ENCODE measurements around the gene ZSWIM5. TPM values are rescaled to one million over a fixed set of nuclear protein-coding genes. Genes with fewer than 3 reads are reported as not detected.
A peak's percentile ranks its signal among the peaks of the same experiment; 100 is the strongest.
"Not testable (repeated sequence)": the region's sequence is repeated elsewhere in the genome, so short reads cannot be mapped to it uniquely, and the experiment has no call there.

ZSWIM5 gene
- polyA plus RNA-seq, 5 donors: 4.5 to 5.4 (median 4.7) TPM

DNA sequence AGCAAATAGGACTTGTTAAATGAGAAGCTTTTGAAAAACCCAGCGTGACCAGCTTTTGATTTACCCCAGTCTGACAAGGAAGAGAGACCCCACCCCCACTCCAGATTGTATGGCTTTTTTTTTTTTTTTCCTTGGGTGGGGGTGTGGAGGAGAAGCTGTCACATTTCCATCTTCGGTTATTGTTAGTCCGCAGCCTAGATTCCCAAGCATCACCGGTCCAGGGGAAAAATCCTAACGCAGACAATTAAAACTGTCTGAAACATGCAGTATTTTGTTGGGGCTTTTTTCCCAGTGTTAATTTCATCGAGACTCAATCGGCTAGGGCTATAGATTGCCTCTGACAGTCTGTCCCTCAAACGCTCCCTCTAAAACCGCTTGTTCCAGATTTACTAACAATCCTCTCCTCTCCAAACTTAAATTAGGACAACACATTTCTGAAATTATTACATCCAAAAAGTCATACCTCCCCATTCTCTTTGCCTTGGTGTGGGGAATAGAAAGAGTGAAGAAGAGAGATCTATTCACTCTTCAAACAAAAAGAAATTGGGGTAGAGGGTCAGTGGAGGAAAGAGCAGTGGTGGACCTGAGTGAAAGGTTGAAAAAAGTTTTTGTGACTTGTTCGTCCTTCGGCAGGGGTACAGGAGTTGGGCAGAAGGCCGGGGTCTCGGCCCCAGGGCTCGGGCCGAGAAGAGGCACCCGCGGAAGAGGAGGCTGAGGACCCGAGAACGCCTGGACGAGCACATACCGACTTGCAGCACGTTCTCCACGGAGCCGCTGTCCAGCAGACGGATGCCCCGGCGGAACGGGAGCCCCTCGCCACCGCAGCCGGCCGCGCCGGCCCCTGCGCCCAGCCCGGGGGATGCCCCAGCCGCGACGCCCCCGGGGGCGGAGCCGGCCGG is 1.1 kb downstream of the ZSWIM5 start:
- peak; percentile 19 to 38 for DNase-seq

DNA sequence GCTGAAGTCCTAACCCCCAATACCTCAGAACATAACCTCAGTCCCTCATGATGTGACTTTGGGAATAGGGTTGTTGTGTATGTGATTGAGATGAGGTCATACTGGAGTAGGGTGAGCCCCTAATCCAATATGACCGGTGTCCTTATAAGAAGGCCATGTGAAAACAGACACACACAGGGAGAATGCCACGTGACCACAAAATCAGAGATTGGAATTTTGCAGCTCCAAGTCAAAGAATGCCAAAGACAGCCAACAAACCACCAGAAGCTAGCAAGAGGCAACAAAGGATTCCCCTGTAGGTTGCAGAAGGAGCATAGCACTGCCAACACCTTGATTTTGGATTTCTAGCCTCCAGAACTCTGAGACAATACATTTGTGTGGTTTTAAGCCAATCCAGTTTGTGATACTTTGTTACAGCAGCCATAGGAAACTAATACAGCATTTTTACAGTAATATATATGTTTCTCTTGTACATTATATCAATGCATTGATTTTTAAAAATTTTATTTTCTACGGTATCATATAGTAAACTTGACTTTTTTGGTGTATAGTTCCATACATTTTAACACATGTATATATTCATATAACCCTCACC is 5.4 kb downstream of the ZSWIM5 start:
- DNase-seq: no peak

DNA sequence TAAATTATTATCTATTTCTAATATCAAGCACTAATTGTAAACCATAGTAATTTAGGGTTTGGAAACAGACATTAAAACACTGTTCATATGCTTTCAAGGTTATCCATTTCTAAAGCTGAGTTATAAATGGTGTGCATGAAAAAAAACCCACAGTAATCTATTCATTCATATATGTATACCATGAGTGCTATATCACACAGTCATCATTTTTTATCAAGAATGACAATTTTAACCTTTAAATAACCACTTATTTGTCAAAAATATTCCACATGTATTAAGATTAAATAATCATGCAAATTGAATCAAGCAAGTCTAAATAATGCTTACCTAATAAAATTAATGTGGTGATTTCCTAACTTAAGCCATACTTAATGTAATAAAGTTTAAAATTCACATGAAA is 6.0 kb downstream of the ZSWIM5 start:
- no peak for DNase-seq

DNA sequence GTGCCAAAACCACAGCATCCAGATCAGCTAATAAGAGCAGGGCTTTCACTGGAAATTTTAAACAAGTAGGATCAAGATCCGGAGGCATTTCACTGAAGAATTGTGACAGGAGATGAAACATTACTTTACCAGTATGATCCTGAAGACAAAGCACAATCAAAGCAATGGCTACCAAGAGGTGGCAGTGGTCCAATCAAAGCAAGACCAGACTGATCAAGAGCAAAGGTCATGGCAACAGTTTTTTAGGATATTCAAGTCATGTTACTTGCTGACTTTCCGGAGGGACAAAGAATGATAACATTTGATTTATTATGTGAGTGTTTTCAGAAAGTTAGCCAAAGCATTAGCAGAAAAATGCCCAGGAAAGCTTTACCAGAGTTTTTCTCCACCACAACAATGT is 8.2 kb downstream of the ZSWIM5 start:
- no peak for DNase-seq

DNA sequence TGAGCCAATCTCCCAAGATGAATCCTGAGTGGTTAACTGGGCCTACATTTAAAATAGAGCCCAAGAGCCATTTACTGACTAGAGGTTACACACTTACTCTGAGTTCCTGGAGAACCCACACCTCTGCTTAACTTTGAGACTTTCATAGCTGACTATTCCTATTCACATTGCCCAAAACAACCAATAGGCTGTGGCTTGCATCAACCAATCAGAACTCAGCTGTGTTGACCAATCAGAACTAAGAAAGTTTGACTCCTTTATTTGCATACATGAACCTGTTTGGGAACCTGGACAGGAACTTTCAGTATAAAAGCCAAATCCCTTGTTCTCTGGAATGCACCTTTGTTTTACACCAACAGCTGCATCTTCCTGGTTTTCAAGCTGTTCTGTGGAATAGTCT is 9.5 kb downstream of the ZSWIM5 start:
- DNase-seq: no peak

DNA sequence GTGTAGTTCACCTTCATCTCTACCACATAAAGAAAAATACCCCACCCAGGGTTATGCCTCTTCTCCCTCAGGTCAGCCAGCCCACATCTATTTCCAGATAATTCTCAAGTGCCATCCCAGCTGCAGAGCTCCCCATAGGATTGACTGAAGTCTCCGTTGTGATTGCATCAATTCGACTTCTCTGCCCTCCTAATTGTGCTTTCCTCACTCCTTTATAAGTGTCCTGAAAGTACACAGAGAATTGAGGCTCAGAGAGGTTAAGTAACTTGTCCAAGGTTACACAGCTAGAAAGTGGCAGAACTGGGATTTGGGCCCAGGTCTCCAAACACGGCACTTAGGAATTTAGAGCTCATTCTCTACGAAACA is 15.0 kb downstream of the ZSWIM5 start:
- no peak for DNase-seq

DNA sequence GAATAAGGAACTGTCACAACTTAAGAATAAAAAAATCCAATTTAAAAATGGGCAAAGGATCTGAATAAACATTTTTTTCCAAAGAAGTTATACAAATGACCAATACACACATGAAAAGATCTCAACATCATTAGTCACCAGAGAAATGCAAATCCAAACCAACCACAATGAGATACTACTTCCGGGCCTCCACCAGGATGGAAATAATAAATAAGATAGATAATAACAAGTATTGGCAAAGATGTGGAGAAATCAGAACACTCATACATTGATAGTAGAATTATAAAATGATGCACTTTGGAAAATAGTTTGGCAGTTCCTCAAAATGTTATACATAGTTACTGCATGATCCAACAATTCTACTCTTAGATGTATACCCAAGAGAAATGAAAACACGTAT is 18.7 kb downstream of the ZSWIM5 start:
- no peak for DNase-seq

DNA sequence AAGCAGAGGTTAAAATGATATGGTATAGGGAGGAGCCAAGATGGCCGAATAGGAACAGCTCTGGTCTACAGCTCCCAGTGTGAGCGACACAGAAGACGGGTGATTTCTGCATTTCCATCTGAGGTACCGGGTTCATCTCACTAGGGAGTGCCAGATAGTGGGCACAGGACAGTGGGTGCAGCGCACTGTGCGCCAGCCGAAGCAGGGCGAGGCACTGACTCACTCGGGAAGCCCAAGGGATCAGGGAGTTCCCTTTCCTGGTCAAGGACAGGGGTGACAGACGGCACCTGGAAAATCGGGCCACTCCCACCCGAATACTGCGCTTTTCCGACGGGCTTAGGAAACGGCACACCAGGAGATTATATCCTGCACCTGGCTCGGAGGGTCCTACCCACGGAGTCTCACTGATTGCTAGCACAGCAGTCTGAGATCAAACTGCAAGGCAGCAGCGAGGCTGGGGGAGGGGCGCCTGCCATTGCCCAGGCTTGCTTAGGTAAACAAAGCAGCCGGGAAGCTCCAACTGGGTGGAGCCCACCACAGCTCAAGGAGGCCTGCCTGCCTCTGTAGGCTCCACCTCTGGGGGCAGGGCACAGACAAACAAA is 26.4 kb downstream of the ZSWIM5 start:
- not testable (repeated sequence) for DNase-seq

DNA sequence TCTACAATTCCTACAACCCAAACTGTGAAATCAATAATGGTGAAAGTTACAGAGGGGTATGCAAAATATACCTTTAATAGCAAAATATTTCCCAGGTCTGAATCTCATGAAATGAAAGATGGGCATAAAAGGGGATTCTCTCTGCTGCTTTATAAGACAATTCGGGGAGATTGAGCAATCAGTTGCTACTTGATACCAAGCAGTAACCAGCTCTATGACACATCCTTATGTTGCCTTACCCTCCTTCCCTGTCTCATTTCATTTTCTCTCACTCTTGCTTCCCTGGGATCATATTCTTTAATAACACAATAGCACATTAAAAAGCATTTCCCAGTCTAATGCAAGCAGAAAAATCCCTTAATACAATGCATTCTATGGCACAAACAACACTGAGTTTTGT is 29.0 kb downstream of the ZSWIM5 start:
- DNase-seq: no peak

DNA sequence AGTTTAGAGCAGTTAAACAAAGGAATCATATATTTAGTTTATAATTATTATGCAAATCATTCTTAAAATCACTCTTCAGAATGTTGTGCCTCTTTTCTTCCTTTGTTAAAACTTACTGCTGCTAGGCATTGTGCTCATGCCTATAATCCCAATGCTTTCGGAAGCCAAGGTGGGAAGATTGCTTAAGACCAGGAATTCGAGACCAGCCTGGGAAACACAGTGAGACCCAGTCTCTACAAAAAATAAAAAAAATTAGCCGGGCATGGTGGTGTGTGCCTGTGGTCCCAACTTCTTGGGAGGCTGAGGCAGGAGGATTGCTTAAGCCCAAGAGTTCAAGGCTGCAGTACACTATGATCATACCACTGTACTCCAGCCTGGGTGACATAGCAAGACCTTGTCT is 33.6 kb downstream of the ZSWIM5 start:
- DNase-seq: no peak

DNA sequence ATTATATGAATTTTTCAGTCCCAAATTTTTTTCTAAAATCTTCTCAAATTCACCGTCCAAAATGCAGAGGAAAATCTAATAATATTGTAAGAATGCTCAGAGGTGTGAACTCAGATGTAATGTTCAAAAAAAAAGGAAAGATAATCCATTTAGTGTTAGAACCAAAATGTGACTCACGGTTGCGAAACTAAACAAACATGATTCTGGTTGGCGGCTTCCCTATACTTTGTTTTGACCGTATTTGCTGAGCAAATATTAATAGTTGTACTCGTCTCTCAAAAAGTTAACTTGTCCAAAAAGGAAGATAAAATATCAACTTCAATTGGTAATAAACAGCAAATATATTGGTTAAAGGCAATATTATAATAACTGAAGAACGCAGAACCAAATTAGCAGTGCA is 34.4 kb downstream of the ZSWIM5 start:
- peak; percentile 1 to 2 for DNase-seq

DNA sequence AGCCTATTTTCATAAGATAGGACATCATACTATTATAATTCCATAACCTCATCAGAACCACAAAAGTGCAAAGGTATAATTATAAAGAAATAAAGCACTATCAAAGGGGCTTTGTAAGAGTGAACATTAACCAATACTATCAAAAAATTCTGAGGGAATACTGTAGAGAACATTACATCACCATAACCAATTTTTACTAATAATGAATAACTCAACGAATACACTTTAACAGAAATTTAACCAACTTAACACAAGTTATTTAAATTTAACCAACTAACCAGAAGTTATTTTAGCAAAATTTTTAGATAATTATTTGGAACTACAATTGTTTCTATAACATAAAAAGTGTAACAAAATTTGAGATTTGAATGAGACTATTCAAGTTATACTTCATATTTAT is 34.8 kb downstream of the ZSWIM5 start:
- DNase-seq: no peak

DNA sequence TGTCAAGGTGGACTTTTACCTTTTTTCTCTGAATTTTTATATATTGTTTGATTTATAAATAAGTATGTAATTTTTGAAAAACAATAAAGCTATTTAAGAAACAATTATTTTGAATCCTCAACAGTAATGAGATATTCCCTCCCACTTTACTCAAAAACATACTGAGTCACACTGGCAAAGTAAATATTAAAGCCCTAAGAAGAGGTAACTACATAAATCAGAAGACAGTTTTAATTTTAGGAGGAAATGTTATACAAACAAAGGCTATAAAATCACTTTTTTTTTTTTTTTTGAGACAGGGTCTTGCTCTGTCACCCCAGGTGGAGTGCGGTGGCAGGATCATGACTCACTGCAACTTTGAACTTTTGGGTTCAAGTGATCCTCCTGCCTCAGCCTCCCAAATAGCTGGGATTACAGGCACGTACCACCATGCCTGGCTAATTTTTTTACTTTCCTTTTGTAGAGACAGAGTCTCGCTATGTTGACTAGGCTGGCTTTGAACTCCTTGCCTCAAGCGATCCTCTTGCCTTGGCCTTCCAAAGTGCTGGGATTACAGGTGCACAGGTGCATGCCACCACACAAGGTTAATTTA is 36.2 kb downstream of the ZSWIM5 start:
- no peak for DNase-seq

DNA sequence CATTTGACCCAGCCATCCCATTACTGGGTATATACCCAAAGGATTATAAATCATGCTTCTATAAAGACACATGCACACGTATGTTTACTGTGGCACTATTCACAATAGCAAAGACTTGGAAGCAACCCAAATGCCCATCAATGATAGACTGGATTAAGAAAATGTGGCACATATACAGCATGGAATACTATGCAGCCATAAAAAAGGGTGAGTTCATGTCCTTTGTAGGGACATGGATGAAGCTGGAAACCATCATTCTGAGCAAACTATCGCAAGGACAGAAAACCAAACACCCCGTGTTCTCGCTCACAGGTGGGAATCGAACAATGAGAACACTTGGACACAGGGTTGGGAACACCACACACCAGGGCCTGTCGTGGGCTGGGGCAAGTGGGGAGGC is 38.5 kb downstream of the ZSWIM5 start:
- not testable (repeated sequence) for DNase-seq

DNA sequence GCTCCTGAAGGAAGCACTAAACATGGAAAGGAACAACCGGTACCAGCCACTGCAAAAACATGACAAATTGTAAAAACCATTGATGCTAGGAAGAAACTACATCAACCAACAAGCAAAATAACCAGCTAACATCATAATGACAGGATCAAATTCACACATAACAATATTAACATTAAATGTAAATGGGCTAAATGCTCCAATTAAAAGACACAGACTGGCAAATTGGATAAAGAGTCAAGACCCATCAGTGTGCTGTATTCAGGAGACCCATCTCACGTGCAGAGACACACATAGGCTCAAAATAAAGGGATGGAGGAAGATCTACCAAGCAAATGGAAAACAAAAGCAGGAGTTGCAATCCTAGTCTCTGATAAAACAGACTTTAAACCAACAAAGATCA is 42.1 kb downstream of the ZSWIM5 start:
- not testable (repeated sequence) for DNase-seq

DNA sequence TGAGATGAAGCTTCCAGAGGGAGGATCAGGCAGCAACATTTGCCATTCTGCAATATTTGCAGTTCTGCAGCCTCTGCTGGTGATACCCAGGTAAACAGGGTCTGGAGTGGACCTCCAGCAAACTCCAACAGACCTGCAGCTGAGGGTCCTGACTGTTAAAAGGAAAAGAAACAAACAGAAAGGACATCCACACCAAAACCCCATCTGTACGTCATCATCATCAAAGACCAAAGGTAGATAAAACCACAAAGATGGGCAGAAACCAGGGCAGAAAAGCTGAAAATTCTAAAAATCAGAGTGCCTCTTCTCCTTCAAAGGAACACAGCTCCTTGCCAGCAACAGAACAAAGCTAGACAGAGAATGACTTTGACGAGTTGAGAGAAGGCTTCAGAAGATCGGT is 43.3 kb downstream of the ZSWIM5 start:
- DNase-seq: not testable (repeated sequence)

DNA sequence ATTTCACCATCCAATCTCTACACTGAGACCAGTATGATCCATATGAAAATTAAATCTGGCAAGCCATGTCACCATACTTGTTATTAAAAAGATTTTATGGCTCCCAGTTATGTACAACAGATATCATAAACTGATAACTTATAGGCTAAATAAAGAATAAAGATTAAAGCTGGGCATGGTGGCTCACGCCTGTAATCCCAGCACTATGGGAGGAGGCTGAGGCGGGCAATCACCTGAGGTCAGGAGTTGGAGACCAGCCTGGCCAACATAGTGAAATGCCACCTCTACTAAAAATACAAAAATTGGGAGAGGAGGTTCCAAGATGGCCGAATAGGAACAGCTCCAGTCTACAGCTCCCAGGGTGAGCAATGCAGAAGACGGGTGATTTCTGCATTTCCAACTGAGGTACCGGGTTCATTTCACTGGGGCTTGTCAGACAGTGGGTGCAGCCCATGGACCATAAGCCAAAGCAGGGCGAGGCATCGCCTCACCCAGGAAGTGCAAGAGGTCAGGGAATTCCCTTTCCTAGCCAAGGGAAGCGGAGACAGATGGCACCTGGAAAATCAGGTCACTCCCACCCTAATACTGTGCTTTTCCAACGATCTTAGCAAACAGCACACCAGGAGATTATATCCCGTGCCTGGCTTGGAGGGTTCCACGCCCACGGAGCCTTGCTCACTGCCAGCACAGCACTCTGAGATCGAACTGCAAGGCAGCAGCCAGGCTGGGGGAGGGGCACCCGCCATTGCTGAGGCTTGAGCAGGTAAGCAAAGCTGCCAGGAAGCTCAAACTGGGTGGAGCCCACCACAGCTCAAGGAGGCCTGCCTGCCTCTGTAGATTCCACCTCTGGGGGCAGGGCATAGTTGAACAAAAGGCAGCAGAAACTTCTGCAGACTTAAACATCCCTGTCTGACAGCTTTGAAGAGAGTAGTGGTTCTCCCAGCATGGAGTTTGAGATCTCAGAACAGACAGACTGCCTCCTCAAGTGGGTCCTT is 44.1 kb downstream of the ZSWIM5 start:
- not testable (repeated sequence) for DNase-seq

DNA sequence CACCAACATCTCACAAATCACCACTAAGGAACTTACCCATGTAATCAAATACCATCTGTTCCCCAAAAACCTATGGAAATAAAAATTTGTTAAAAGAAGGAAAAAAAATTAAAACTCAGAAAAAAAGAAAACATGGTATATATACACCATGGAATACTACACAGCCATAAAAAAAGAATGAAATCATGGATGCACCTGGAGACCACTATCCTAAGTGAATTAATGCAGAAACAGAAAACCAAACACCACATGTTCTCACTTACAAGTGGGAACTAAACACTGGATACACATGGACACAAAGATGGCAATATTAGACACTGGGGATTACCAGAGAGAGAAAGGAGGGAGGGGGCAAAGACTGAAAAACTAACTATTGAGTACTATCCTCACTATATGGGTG is 50.4 kb downstream of the ZSWIM5 start:
- no peak for DNase-seq

DNA sequence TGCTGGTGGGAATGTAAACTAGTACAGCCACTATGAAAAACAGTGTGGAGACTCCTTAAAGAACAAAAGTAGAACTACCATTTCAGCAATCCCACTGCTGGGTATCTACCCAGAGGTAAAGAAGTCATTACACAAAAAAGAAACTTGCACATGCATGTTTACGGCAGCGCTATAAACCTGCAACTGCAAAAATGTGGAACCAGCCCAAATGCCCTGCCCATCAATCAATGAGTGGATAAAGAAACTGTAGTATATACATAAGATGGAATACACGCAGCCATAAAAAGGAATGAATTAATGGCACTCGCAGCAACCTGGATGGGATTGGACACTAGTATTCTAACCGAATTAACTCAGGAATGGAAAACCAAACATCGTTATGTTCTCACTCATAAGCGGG is 51.0 kb downstream of the ZSWIM5 start:
- DNase-seq: no peak

DNA sequence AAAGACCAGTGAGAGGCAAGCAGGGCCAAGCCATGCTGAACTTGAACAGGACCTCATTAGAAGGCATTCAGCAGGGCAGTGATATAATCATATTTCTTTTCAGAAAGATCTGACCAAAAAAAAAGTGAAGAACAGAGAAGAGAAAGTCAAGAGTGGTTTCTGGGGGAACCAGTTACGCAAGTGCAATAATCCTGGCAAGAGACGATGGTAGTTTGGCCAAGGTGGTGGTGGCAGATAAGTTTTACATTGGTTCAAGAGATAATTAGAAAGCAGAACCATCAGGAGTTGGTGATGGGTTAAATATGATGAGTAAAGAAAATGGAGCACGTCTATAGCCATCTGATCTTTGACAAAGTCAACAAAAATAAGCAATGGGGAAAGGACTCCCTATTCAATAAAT is 54.3 kb downstream of the ZSWIM5 start:
- no peak for DNase-seq

DNA sequence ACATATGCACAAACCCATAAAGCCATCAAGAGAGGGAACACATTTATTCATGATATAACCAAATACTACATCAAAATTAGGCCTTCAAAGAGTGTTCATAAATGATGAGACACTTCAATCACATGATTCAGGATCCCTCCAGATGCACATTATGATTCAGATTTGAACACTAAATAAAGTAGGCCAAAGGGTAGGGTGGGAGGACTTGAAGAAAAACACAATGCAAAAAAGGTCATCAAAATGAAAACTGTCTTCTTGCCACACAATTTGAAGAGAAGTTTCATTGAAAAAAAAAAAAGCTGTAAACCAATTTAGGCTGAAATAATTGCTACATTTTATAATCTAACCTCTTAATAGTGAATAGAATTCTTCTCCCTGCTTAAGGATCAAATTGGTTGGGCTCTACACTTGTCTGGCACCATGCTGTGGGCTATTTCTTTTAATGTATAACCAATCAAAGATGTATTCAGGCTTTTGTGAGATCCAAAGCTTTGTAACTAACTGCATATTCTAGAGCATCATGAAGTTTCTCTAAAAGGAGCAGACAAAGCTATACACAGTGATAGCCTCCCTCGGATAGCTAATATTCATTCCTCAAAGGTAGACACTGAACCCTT is 58.1 kb downstream of the ZSWIM5 start:
- DNase-seq: no peak

Measured in right lung (tissue), 5 donors.